NCI-H345 treated with DMSO at 0.1 percent for 48 hours (cell line): Measurements from ENCODE around the gene SERTAD2.

Experiments used
- DNase-seq: peaks from one replicate; lab custom pipeline; 2025; ENCODE audit not compliant: unreplicated experiment; lab: John Stamatoyannopoulos, UW

Gene SERTAD2

DNA sequence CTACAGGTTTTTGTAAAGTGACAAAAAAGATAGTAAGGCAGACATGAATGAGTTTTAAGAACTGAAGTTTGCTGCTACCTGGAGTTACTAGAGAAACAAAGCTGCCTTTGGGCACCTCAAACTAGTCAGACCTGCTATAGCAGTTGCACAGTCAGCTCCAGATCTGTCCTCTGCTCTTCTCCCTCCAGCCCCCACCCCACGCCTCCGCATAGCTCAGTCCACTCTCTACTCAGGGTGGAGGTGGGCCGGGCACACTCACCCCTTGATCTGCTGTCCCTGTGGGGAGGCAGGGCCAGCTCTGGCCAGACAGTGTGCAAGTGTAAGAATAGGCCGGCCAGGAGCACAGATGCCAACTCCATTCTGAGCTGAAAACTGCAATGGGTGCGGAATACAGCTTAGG, 4.1 kb downstream of the SERTAD2 start:
- no peak for DNase-seq

DNA sequence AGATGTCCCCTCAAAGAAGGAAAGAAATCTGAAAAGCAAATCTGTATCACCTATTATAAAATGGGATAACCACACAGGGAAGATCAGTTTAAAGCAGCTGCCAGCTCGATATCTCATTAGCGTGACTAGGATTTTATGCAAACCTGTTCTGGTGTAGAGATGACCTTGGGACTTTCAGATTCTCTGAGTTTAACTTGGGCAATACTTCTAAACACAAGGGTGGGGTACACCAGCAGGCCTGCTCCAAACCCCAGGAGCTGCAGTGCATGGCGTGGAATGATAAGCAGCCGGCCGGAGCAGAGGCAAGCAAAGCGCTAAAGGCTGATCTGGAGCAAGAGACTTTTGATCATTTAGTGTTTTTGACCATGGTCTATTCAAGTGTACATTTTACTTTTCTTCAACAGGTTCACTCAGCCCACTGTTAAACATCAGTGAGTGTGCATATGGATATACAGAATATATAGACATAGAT, 4.7 kb downstream of the SERTAD2 start:
- DNase-seq, result no peak

DNA sequence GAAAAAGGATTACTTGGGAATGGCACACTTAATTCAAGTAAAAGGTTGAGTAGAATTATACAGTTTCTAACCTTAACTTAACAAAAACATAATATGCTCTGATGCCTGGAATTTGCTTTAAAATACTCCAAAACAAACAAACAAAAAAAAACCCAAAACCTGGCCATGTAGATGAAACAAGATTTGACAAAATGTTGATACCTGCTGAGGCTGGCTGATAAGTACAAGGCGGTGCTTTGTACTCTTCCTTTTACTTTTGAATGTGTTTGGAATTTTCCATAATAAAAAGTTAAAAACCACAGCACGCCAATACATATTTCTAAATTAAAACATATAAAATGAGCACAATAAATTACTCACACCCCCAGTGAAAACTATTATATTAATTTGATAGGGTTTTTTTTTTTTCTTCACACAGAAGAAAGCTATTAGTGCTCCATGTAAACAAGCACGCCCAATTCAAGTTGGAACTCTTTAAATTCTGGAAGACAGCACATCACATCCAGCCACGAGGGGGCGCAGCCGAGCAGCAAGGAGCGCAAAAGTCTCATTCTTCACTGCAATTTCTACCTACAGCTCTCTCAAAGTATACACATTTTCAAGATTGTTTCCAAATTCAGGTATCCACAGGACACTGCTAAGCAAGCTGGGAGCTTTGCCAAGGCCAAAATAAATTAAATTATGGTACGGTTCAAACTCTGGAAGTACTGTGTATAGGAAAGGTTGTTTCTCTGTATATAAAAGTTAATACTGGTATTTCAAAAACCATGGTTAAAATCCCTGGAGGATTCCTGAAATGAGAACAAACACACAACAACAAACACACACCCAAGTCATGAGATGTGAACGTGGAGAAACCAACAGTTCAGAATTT, 7.5 kb downstream of the SERTAD2 start:
- peak; percentile 43 for DNase-seq

DNA sequence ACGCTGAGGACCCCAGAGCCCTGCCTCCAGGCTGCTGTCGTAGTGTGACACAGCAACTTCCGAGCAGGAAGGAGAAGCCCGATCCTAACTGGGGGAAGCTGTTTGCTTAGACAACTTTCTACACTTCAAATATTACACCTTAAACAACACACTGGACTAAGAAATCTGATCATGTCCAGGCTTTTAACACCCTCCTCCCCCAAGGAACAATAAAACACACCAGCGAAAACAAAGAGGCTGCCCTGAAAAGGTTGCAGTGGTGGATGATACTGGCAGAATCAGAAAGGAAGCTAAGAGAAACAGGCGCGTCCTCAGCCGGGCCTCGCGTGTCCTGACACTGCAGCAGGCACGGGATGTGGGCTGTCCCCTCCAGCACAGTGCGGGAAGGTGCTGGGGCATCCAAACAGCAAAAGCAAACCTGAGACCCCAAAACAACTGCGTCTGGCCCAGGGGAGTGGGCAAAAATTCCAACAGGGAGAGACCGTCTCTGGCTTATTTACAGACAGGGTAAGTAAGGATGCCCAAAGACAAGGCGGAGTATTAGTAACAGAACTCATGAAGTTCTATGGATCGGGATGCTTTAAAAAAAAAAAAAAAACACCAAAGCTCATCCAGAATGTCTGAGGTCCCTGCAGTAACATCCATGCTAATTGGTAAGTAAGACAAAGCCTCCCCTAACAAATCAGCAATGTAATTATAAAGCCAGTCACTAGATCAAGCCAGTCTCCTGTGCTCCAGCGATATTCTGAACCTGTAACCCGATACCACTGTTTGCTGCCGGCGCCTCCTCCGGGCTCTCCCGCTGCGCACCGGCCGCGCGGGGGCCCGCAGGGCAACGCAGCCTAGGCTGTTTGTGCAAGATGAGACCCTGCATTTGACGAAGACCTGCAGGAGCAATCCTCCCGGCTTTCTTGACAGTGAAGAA, 9.0 kb downstream of the SERTAD2 start:
- peak; percentile 58 for DNase-seq

DNA sequence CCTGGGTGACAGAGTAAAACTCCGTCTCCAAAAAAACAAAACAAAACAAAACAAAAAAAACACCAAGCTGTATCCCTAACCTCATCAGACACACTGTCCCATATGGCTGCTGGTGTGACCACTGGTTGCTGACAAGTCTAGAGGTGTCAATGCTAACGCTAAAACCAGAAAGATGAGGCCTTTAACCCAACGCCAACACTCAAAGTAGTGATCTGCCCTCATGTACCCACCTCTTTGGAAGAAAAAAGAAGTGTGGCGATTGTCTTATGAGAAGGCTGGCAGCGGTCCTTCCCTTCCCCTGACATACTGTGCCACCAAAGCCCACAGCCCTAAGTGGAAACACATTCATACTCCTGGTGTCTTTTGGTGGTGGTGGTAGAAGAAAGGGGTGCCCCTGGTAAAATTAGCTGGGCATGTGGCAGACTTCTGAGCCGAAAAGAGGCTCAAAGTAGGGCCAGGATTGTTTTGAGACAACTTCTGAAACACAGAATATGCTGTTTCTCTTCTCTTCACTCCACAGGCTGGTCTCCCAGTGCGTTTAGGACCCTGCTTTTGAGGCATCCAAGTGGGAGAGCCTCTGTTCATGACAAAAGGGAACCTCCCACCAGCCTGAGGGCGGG, 9.8 kb downstream of the SERTAD2 start:
- DNase-seq, result no peak

DNA sequence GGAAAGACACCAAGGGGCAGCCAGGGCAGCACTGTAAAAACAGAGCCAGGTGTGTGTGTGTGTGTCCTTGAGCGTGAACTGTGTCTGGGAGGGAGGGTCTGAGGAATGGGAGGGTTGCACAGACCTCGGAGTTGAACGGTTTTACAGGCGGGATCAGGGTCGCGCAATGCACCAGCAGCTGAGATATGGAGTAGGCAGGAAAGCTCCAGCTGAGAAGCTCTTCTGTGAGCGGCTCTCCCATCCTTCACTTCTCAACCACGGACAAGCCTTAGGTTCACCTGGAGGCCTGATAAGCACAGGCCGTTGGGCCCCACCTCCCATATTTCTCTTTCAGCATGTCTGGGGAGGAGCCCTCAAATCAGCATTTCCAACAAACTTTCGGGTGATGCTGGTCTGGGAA, 12.1 kb downstream of the SERTAD2 start:
- DNase-seq, result no peak

DNA sequence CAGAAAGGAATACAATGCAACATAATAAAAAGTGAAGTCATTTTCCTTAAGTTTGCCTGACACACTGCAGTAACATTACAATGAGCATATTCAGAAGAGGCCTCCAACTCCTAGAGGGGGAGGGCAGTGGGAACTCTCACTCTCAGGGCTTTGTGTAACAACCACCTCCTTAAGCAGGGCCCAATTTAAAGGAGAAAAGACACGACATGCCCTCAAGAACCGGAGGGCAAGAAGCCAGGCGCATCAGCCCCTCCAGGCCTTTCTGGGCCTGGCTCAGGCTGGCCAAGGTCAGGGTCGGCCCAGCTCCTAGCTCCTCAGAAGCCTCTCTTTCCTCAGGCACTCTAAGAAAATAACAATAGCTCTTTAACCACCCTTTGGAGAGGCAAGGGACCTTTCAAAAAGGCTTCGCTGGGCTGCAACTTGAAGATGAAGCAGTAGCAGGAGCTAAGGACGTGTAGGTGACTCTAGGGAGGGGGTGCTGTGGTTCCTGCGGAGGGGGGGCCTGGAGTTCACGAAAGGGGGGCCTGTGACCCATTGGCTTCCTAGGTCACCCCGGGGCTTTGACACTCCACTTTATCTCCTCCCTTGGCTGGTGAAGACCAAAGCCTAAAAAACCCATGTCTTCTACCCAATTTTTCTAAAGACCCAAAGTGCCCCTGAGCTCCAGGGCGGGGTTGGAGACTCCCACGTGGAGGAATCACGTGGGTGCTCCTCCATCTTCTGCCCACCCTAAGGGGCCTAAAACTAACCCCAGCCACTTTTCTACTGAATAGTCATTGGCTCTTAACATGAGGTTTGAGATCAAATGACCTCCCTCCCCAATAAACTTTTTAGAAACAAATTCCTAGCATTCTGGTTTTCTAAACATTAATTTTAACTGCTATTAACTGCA, 13.3 kb downstream of the SERTAD2 start:
- DNase-seq, result no peak

DNA sequence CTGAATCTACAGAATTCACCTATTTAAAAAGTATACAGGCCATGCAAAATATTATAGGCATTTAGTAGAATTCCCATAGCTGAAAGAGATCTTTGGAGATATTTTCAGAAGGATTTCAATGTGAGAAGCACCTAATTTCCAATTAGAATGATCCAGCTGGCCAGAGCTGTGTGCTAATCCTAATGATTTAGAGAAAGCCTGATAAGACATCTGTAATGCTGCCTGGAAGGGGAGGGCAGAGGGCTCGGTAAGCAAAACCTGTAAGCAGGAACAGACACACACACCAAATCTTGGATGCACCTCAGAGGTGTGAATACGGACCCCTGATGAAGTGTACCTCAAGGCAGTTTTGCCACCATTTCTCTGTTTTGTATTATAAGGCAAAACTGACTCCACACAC, 14.0 kb downstream of the SERTAD2 start:
- DNase-seq, result no peak

DNA sequence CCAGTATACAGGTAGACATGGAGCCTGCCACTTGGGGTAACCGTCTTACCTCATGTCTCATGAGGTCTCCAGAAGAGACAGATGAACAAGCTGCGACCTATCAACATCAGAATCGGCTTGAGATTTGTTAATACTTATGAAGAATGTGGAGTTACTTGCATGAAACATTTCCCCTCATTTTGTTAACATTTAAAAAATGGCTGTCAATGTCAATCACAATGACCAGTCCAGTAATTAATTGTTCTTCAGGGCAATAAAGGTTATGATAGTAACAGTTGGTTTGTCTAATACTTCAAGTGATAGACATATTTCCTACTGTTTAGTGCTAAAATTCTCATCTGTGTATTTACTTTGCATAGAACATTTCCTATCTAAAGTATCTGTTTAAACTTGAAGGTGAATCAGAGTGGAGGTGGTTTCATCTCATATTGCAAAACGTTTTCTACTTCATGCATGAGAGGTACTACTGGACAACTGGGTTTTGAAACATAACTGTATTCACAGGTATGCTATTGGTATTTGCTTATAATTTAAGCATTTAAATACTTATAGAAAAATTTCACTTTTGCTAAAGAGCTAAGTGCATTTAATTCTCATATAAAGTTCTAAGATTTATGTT, 15.1 kb downstream of the SERTAD2 start:
- DNase-seq, result no peak

DNA sequence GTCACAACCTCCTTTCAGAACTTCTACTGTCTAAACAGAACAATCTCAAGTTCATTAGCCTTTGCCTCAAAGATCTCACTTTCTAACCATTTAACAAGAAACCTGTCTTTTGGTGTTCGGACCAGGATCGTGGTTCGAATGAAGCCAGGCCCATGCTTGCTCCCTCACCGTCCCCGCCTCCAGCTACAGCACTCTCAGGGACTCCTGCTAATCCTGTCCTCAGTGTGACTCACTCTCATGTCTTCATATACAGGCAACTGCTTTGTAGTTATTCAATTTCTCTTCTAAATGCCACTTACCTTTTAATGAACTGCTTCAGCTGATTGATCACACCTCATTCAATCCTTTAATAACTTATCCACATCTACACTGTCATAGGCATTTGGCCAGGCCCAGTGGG, 15.8 kb downstream of the SERTAD2 start:
- no peak for DNase-seq

DNA sequence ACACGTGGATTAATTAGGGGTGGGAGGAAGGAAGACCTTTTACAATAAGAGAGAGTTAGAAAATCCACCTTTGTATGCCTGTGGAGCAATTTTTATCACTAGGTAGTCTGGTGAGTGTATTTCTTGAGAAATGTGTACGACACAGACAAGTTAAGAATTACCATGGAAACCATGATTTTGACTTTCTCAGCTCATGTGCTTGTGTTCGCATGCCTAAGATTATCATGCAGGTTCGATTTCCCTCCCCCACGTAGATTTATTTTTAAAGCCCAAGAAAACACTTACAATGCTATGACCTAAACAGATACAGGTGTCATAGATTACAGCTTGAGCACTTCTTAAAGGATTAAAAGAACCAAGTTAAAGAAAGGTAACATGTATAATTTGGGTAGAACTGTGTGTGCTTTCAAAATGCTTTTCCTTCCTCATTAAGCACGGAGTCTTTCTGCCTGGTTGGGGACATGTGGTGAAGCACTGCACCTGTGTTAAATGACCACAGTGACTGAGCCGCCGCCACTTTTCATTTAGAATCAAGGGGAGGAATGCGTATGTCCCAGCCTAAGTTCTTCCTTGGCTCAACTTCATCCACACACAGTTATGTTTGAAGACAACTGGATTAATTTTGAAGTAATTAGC, 16.6 kb downstream of the SERTAD2 start:
- no peak for DNase-seq

DNA sequence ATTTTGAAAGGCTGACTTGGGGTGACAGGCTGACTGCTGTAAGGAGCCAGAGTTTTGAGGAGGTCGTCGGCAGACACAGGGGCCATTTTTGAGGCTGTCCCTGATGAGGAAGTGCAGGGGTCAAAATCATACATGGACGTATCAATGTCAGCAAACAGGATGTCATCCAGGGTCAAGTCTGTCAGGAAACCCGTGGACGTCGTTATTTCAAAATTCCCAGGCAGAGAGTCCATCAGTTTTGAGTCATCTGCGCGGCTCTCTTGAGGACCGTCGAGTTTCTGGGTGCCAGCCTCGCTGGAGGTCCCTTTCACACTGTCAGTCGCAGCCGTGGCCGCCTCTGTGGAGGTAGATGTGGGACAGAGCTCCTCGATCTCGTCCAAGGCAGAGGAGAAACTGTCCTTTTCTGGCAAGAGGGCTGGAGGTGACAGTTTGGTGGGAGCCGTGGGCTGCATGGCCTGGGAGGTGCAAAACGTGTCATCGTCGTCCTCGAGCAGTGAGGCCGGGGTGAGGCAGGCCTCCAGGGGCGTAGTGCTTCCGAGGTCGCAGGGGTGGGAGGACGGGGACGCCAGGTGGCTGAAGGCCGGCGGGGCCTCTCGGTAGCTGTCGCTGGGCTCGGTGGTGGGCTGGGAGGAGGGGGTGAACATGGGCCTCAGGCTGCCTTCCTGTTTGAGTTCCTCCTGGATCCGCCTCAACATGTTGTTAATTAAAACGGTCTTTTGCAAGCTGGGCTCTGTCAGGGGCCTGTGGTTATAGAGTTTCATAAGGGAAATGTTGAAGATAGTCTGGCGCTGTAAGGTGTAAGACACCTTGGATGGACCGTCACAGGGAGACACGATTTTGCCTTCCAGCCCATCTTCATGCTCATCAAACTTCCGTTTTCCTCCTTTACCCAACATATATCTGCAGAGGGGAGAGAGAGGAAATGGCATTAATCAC, 17.5 kb downstream of the SERTAD2 start:
- DNase-seq, result no peak

DNA sequence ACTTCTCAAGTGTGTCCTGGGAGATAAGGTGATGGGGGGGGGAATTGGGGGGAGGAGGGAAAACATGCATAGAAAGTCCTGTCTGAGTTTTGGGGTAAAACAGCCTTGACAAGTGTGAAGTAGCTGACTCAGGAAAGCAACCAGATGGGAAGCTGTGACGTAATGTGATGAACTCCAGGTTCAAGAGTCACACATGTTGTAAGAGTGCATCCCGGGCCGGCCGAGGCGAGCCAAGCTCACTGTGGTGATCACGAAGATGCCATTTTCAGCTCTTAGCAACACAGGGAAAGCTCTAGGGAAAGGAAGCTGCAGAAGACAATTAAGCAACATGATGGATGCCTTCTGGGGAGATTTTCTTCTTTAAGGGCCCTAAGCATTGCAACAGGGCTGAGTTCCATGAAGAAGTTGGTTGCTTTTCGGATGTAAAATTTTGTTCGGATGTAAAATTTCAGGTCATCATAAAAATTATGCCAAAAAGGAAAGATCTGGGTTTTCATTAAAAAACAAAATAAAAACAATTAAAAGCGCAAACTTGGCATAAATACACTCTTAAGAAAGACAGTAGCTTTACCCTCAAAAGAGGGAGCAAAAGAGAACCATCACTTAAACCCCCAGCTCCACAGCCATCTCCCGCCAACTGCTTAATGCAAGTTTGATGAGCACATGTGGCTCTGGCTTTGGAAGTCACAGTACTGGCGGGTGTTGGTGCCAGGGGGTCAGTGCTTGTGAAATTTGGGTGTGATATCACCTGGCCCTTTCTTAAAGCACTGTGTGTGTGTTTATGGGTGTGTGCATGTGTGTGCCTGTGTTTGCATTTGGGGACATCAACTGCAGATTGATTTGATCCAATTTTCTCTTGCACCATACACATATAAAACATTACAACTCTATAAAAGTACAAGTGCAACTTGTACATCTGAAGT, 19.1 kb downstream of the SERTAD2 start:
- no peak for DNase-seq

DNA sequence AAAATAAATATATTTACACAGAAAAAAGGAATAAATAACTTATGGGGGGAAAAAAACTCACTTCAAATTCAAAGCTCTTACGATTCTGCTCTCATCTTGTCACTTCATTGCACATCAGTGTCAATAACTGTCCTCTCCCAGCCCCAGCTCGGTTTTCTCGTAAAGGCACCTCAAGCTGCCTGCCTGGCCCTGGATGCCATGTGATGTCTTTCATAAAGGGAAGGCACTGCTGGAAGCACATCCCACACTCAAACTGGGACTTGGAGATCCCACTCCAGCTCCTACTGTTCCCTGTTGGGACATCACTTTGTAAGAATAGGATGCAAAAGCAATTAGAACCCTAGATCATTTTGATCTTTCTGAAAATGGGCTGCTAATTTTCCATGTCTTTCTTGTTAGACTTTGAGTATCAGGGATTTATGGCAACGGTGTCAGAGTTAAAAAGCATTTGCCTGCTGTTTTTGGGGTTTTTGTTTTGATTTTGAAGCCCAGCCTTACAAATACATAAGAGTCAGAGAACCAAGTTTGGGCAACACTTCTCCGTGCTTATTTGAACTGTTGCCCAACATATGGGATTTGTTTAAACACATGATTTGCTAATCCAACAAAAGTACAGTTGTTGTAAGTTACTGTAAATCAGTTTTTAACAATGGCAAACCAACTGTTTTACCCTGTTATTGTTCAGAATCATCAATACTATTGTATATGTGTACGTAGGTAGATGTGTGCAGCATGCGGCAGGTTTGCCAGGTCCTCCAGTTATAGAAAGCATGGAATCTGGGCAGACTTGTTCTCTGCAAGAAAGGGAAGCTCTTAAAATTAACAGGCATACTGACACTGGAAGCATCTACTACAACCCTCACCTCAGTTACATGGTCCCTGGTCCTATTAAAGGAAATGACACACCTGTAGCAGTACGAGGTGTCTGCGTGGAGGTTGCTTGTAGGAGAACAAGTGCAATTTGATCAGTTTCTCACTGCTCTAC, 20.6 kb downstream of the SERTAD2 start:
- no peak for DNase-seq

DNA sequence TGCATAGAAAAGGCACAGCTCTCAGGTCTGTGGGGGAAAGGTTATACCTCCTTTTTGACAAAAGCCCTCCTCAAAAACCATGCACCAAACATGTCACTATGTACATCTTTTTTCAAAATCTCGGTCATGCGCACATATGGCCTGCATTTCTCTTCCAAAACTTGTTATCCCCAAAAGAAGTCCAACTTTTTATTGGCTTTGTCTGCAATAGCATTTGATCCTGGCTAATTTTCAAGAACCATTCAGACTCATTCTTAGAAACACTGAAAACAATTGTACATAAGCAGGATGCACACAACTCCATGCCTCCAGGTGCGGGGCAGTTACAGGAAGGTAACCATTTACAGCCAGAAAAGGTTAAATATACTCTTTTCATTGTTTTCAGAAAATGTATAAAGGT, 21.9 kb downstream of the SERTAD2 start:
- DNase-seq, result no peak

DNA sequence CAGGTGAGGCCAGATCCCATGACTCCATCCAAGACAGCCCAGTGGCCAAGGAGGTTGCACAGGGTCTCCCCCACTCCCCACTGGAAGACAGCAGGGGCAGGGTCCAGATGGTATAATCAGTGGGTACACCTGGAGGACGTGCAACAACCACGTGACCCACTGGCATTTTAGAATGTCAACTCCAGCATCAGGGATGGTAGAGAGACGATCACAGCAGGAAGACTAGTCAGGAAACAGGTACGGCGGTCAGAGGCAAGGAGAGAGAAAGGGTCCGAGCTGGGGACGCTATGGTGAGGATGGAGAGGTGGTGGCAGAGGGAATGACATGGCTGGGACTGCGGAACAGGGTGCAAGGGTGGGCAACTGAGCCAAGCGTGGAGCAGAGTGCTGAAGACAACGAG, 23.0 kb downstream of the SERTAD2 start:
- DNase-seq, result no peak
